ENCODE data around the gene ADAM22. TPM values are rescaled to one million over a fixed set of nuclear protein-coding genes. Genes with fewer than 3 reads are reported as not detected.

The ADAM22 gene
- total RNA-seq, 1 donor from 2014 or later: 13.4 TPM

- DNase-seq (ENCODE audit: low read depth, low spot score): no peak
- no peaks in the 10 kb centered on the region for H3K4me1 Mint-ChIP-seq
- no peak overlapping the region for H3K27ac Mint-ChIP-seq (ENCODE audit: unreplicated experiment)
- no peaks in the 10 kb centered on the region for H3K27me3 Mint-ChIP-seq (ENCODE audit: low read depth)
- H3K36me3 Mint-ChIP-seq (ENCODE audit: low read depth): no peaks in the 10 kb centered on the region
- TF ChIP-seq CTCF (conservative IDR thresholded peaks at IDR 0.05): no peak
- H3K4me3 Mint-ChIP-seq: no peak overlapping the region
- H3K9me3 Mint-ChIP-seq: no peaks in the 10 kb centered on the region
Observed at GRCh38 chr7:88014581-88014980, 80.5 kb downstream of the ADAM22 start.

GRCh38 chr7:88015309-88015708, 81.3 kb downstream of the ADAM22 start:
- Mint-ChIP-seq H3K4me3 (no peak overlapping the region), H3K27me3 (ENCODE audit: low read depth) (no peaks in the 10 kb centered on the region), H3K36me3 (ENCODE audit: low read depth) (no peaks in the 10 kb centered on the region), H3K9me3 (no peaks in the 10 kb centered on the region), H3K27ac (ENCODE audit: unreplicated experiment) (no peak overlapping the region), H3K4me1 (no peaks in the 10 kb centered on the region)
- no peak for TF ChIP-seq CTCF (conservative IDR thresholded peaks at IDR 0.05)
- no peak for DNase-seq (ENCODE audit: low read depth, low spot score)

- DNase-seq (ENCODE audit: low read depth, low spot score): no peak
- H3K36me3 Mint-ChIP-seq (ENCODE audit: low read depth): no peaks in the 10 kb centered on the region
- no peak overlapping the region for H3K27ac Mint-ChIP-seq (ENCODE audit: unreplicated experiment)
- no peaks in the 10 kb centered on the region for H3K9me3 Mint-ChIP-seq
- no peaks in the 10 kb centered on the region for H3K4me1 Mint-ChIP-seq
- no peak overlapping the region for H3K4me3 Mint-ChIP-seq
- TF ChIP-seq CTCF (conservative IDR thresholded peaks at IDR 0.05): no peak
- no peaks in the 10 kb centered on the region for H3K27me3 Mint-ChIP-seq (ENCODE audit: low read depth)
Observed at GRCh38 chr7:88018501-88018900, 84.5 kb downstream of the ADAM22 start.

- no peak overlapping the region for H3K27ac Mint-ChIP-seq (ENCODE audit: unreplicated experiment)
- TF ChIP-seq CTCF (conservative IDR thresholded peaks at IDR 0.05): no peak
- DNase-seq (ENCODE audit: low read depth, low spot score): no peak
- no peaks in the 10 kb centered on the region for H3K4me1 Mint-ChIP-seq
- H3K9me3 Mint-ChIP-seq: peaks cover 8% of the 10 kb centered on the region
- H3K36me3 Mint-ChIP-seq (ENCODE audit: low read depth): peaks cover 5% of the 10 kb centered on the region
- H3K4me3 Mint-ChIP-seq: no peak overlapping the region
- H3K27me3 Mint-ChIP-seq (ENCODE audit: low read depth): no peaks in the 10 kb centered on the region
Observed at GRCh38 chr7:88020953-88021665, 87.1 kb downstream of the ADAM22 start.

- DNase-seq (ENCODE audit: low read depth, low spot score): no peak
- Mint-ChIP-seq H3K36me3 (ENCODE audit: low read depth) (peaks cover 26% of the 10 kb centered on the region), H3K9me3 (peaks cover 22% of the 10 kb centered on the region), H3K4me3 (no peak overlapping the region), H3K27ac (ENCODE audit: unreplicated experiment) (no peak overlapping the region), H3K4me1 (no peaks in the 10 kb centered on the region), H3K27me3 (ENCODE audit: low read depth) (no peaks in the 10 kb centered on the region)
- no peak for TF ChIP-seq CTCF (conservative IDR thresholded peaks at IDR 0.05)
Observed at GRCh38 chr7:88027724-88028123, 93.7 kb downstream of the ADAM22 start.

Measured in neural crest cell (in vitro differentiated cells).